GM18505 (cell line): ENCODE results near the gene HGF.
"Not testable (repeated sequence)": the region's sequence is repeated elsewhere in the genome, so short reads cannot be mapped to it uniquely, and the experiment has no call there.

Experiments
- ATAC-seq: cut with Tn5 transposase; IDR thresholded peaks from one replicate; pipeline ENCODE4 v1.9.1; 2021; ENCODE audit not compliant: unreplicated experiment
- POLR2A ChIP-seq: IDR thresholded peaks from 4 replicates; pipeline ENCODE4 v1.6.1; 2011; ENCODE audit warnings: borderline replicate concordance; ENCODE audit not compliant: insufficient read depth, insufficient read length; ENCODE audit errors: extremely low read depth

The HGF gene

GRCh38 chr7:81761031-81761430 is 8.8 kb downstream of the HGF start:
- no peak for ATAC-seq
- no peak for TF ChIP-seq POLR2A

GRCh38 chr7:81754918-81755696 is 14.7 kb downstream of the HGF start:
- no peak for TF ChIP-seq POLR2A
- ATAC-seq = no peak

GRCh38 chr7:81753392-81753791 is 16.5 kb downstream of the HGF start:
- ATAC-seq = no peak
- TF ChIP-seq POLR2A = no peak

GRCh38 chr7:81752318-81752714 is 17.5 kb downstream of the HGF start:
- no peak for ATAC-seq
- TF ChIP-seq POLR2A = no peak

DNA sequence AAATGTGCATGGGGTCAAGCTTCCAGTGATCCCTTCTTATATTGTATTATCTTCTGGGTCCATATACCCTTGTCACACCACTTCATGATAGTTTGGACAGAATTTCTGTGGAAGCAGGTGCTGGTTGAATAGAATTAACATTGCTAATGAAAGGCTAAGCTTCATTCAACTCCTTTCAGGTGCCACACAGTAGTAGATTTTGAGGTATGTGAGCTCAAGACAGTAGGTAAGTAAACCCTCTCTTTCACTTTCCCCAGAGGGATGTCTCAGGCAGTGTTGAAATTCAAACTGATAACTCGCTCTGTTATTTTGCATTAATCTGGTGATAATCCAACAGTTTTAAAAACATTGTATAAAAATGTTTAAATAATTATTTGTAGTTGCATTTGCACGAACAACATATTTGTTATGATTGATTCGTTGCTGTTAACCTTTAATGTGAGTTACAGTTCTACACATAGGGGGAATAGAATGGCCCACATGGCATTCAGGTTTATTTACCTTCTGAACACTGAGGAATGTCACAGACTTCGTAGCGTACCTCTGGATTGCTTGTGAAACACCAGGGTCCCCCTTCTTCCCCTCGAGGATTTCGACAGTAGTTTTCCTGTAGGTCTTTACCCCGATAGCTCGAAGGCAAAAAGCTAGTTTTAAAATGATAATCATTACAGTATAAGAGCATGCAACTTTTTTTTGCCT is 18.1 kb downstream of the HGF start:
- no peak for ATAC-seq
- no peak for TF ChIP-seq POLR2A

- ATAC-seq = no peak
Measured at GRCh38 chr7:81745637-81746036, 24.2 kb downstream of the HGF start.

GRCh38 chr7:81744389-81744788 is 25.5 kb downstream of the HGF start:
- no peak for ATAC-seq
- no peak for TF ChIP-seq POLR2A

More at GRCh38 chr7:81745637-81746036, 24.2 kb downstream of the HGF start:
- TF ChIP-seq POLR2A = no peak

DNA sequence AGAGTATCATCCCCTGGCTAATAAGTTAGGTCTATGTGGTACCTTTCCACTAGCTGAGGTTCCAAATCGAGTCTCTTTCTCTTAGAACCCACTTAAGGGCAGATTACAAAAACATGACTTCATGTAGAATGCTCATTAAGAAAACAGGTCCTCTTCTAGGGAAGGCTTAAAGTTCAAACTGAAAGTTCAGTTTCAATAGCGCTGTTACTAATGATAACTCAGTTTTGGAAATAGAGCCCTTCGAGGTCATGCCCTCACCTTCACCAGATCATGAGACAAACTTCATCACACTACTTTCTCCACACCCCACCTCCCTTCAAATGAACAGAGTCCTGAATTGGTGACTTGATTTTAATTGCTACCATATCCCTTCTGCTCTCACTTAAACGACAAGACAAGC is 26.2 kb downstream of the HGF start:
- ATAC-seq = no peak
- no peak for TF ChIP-seq POLR2A

DNA sequence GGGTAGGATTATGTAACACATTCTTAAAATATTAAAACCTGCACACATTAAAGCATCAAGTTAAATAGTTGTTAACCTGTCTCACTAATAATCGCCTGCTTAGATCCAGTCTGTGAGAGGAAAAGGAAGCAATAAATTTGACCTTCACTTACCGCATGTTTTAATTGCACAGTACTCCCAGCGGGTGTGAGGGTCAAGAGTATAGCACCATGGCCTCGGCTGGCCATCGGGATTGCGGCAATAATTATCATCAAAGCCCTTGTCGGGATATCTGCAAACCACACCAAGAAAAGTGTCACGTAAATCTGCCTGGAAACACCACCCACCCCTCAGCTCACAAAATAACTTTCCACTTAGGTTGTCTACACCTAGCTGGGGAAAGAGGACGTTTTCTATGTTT is 26.6 kb downstream of the HGF start:
- no peak for ATAC-seq
- no peak for TF ChIP-seq POLR2A

DNA sequence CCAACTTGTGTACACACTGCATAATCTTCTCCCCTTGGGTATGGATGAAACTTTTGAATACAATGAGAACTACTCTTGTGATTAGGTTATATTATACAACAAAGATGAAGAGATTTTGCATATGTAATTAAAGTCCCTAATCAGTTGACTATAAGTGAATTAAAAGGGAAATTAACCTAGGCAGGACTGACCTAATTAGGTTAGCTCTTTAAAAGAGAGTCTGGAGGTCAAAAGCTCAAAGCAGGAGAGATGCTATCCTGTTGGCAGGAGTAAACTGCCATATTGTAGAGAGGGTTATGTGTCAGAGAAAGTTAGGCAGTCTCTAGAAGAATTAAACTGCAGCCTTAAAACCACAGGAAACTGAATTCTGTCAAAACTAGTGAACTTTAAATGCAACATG is 29.4 kb downstream of the HGF start:
- no peak for TF ChIP-seq POLR2A
- no peak for ATAC-seq

GRCh38 chr7:81736091-81736490 is 33.8 kb downstream of the HGF start:
- TF ChIP-seq POLR2A = no peak
- no peak for ATAC-seq

DNA sequence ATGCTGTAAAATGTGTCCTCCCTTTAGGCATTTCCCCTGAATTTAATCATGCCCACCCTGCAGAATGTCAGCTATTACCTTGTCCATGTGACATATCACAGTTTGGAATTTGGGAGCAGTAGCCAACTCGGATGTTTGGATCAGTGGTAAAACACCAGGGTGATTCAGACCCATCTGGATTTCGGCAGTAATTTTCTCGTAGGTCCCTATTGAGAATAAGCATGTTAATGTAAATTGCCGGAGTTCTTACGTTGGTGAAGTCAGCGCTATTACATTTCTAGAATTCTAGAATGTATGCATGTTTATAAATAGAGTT is 44.1 kb downstream of the HGF start:
- TF ChIP-seq POLR2A = no peak
- ATAC-seq = no peak

GRCh38 chr7:81725003-81725811 is 44.6 kb downstream of the HGF start:
- no peak for TF ChIP-seq POLR2A
- no peak for ATAC-seq

GRCh38 chr7:81722250-81722649 is 47.6 kb downstream of the HGF start:
- not testable (repeated sequence) for ATAC-seq
